ENCODE results near the gene GIMAP5. TPM values are rescaled to one million over a fixed set of nuclear protein-coding genes. Genes with fewer than 3 reads are reported as not detected.

Gene GIMAP5
- polyA plus RNA-seq, 1 donor (not counting 4 experiments of a cell fraction or from before 2014, with no cell fraction given): not detected

- no peak overlapping the region for H3K9ac ChIP-seq (ENCODE audit: control insufficient read depth, extremely low read depth, insufficient read depth, low read length)
- DNase-seq (ENCODE audit: low read depth, low spot score) (no peak), FAIRE-seq (no peak)
- H3K79me2 ChIP-seq (ENCODE audit: control insufficient read depth, insufficient read depth, low read length): no peaks in the 10 kb centered on the region
- TF ChIP-seq EZH2 (IDR thresholded peaks at IDR 0.05; ENCODE audit: low read length): no peak
- no peak for TF ChIP-seq CTCF (optimal IDR thresholded peaks at IDR 0.05 in 1 of 3, IDR thresholded peaks at IDR 0.05 in 1 of 3, conservative IDR thresholded peaks at IDR 0.05 in 1 of 3; ENCODE audit: extremely low read depth in 1 of 3, insufficient read depth in 2 of 3, low read length in 3 of 3)
- H3K4me1 ChIP-seq (ENCODE audit: control insufficient read depth, extremely low read depth, insufficient read depth, low read length): no peaks in the 10 kb centered on the region
- no peaks in the 10 kb centered on the region for H3K27me3 ChIP-seq (ENCODE audit: control insufficient read depth, extremely low read depth, insufficient read depth, low read length)
- H3K4me3 ChIP-seq (ENCODE audit: control insufficient read depth in 2 of 3, extremely low read depth in 1 of 3, insufficient read depth in 2 of 3, low read depth in 1 of 3, low read length in 3 of 3): no peak overlapping the region
- no peaks in the 10 kb centered on the region for H4K20me1 ChIP-seq (ENCODE audit: control insufficient read depth, extremely low read depth, insufficient read depth, low read length)
- no peaks in the 10 kb centered on the region for H3K9me1 ChIP-seq (ENCODE audit: control insufficient read depth, extremely low read depth, insufficient read depth, low read length)
- H3K36me3 ChIP-seq (ENCODE audit: control insufficient read depth in 2 of 2, extremely low read depth in 1 of 2, insufficient read depth in 2 of 2, low read length in 2 of 2): no peaks in the 10 kb centered on the region
- no peak overlapping the region for H3K27ac ChIP-seq (ENCODE audit: control insufficient read depth, insufficient read depth, low read length)
- no peak overlapping the region for H3K4me2 ChIP-seq (ENCODE audit: control insufficient read depth, extremely low read depth, insufficient read depth, low read depth, low read length)
- no peak overlapping the region for H2AFZ ChIP-seq (ENCODE audit: control insufficient read depth, low read length)
- dilution Hi-C loops (cut with MboI; ENCODE audit: extremely low pct_ligation_motif_present, low sequenced_read_pairs): no loop called here
- no peaks in the 10 kb centered on the region for H3K9me3 ChIP-seq (ENCODE audit: control insufficient read depth, low read depth, low read length)
These were observed 4.3 kb upstream of the GIMAP5 start for GRCh38 chr7:150732786-150733481.

GRCh38 chr7:150733482-150734095 is 3.6 kb upstream of the GIMAP5 start:
- dilution Hi-C loops (cut with MboI; ENCODE audit: extremely low pct_ligation_motif_present, low sequenced_read_pairs): no loop called here
- H3K9ac ChIP-seq (ENCODE audit: control insufficient read depth, extremely low read depth, insufficient read depth, low read length): no peak overlapping the region
- H3K9me1 ChIP-seq (ENCODE audit: control insufficient read depth, extremely low read depth, insufficient read depth, low read length): no peaks in the 10 kb centered on the region
- FAIRE-seq: no peak
- no peak overlapping the region for H2AFZ ChIP-seq (ENCODE audit: control insufficient read depth, low read length)
- H3K9me3 ChIP-seq (ENCODE audit: control insufficient read depth, low read depth, low read length): no peaks in the 10 kb centered on the region
- peaks cover 3% of the 10 kb centered on the region for H3K4me1 ChIP-seq (ENCODE audit: control insufficient read depth, extremely low read depth, insufficient read depth, low read length)
- no peaks in the 10 kb centered on the region for H3K36me3 ChIP-seq (ENCODE audit: control insufficient read depth in 2 of 2, extremely low read depth in 1 of 2, insufficient read depth in 2 of 2, low read length in 2 of 2)
- H3K4me3 ChIP-seq (ENCODE audit: control insufficient read depth in 2 of 3, extremely low read depth in 1 of 3, insufficient read depth in 2 of 3, low read depth in 1 of 3, low read length in 3 of 3): no peak overlapping the region
- no peaks in the 10 kb centered on the region for H3K27me3 ChIP-seq (ENCODE audit: control insufficient read depth, extremely low read depth, insufficient read depth, low read length)
- DNase-seq (ENCODE audit: low read depth, low spot score): no peak
- H3K4me2 ChIP-seq (ENCODE audit: control insufficient read depth, extremely low read depth, insufficient read depth, low read depth, low read length): no peak overlapping the region
- H3K27ac ChIP-seq (ENCODE audit: control insufficient read depth, insufficient read depth, low read length): no peak overlapping the region
- H4K20me1 ChIP-seq (ENCODE audit: control insufficient read depth, extremely low read depth, insufficient read depth, low read length): no peaks in the 10 kb centered on the region
- no peak for TF ChIP-seq EZH2 (IDR thresholded peaks at IDR 0.05; ENCODE audit: low read length)
- TF ChIP-seq CTCF (optimal IDR thresholded peaks at IDR 0.05 in 1 of 3, IDR thresholded peaks at IDR 0.05 in 1 of 3, conservative IDR thresholded peaks at IDR 0.05 in 1 of 3; ENCODE audit: extremely low read depth in 1 of 3, insufficient read depth in 2 of 3, low read length in 3 of 3): no peak
- no peaks in the 10 kb centered on the region for H3K79me2 ChIP-seq (ENCODE audit: control insufficient read depth, insufficient read depth, low read length)
